ENCODE measurements around the gene THADA.

Gene THADA

GRCh38 chr2:43268066-43268953, 327.5 kb downstream of the THADA start:
- no peaks in the 10 kb centered on the region for H3K36me3 ChIP-seq (ENCODE audit: control insufficient read depth in 2 of 2, insufficient read depth in 2 of 2, low read length in 2 of 2)
- no peaks in the 10 kb centered on the region for H3K27me3 ChIP-seq (ENCODE audit: control insufficient read depth in 2 of 2, insufficient read depth in 2 of 2, low read length in 2 of 2)
- peaks cover 2 to 33% of the 10 kb centered on the region in 2 donors for H3K4me1 ChIP-seq (ENCODE audit: control insufficient read depth in 2 of 2, insufficient read depth in 2 of 2, low read length in 2 of 2)
- H3K27ac ChIP-seq (ENCODE audit: low read depth in 2 of 2, low read length in 2 of 2) = peak overlapping the region; percentile 71 to 74
- H3K9ac ChIP-seq (ENCODE audit: low read depth in 1 of 2, low read length in 2 of 2) = peak overlapping the region in 1 of 2 donors; percentile 41
- H3K4me3 ChIP-seq (ENCODE audit: low read length in 2 of 2) = no peak overlapping the region
- no peaks in the 10 kb centered on the region for H3K9me3 ChIP-seq (ENCODE audit: control insufficient read depth in 2 of 2, low read length in 2 of 2)

GRCh38 chr2:43267381-43267780, 328.5 kb downstream of the THADA start:
- no peaks in the 10 kb centered on the region for H3K9me3 ChIP-seq (ENCODE audit: control insufficient read depth in 2 of 2, low read length in 2 of 2)
- no peaks in the 10 kb centered on the region for H3K27me3 ChIP-seq (ENCODE audit: control insufficient read depth in 2 of 2, insufficient read depth in 2 of 2, low read length in 2 of 2)
- peaks cover 0 to 4% of the 10 kb centered on the region in 2 donors for H3K36me3 ChIP-seq (ENCODE audit: control insufficient read depth in 2 of 2, insufficient read depth in 2 of 2, low read length in 2 of 2)
- peak overlapping the region; percentile 71 to 74 for H3K27ac ChIP-seq (ENCODE audit: low read depth in 2 of 2, low read length in 2 of 2)
- H3K9ac ChIP-seq (ENCODE audit: low read depth in 1 of 2, low read length in 2 of 2) = no peak overlapping the region
- no peak overlapping the region for H3K4me3 ChIP-seq (ENCODE audit: low read length in 2 of 2)
- H3K4me1 ChIP-seq (ENCODE audit: control insufficient read depth in 2 of 2, insufficient read depth in 2 of 2, low read length in 2 of 2) = peaks cover 2 to 33% of the 10 kb centered on the region in 2 donors

- Histone ChIP-seq H3K4me1 (ENCODE audit: control insufficient read depth in 2 of 2, insufficient read depth in 2 of 2, low read length in 2 of 2) (peaks cover 2 to 33% of the 10 kb centered on the region in 2 donors), H3K9me3 (ENCODE audit: control insufficient read depth in 2 of 2, low read length in 2 of 2) (no peaks in the 10 kb centered on the region), H3K36me3 (ENCODE audit: control insufficient read depth in 2 of 2, insufficient read depth in 2 of 2, low read length in 2 of 2) (peaks cover 0 to 4% of the 10 kb centered on the region in 2 donors), H3K4me3 (ENCODE audit: low read length in 2 of 2) (no peak overlapping the region), H3K27me3 (ENCODE audit: control insufficient read depth in 2 of 2, insufficient read depth in 2 of 2, low read length in 2 of 2) (no peaks in the 10 kb centered on the region), H3K9ac (ENCODE audit: low read depth in 1 of 2, low read length in 2 of 2) (no peak overlapping the region), H3K27ac (ENCODE audit: low read depth in 2 of 2, low read length in 2 of 2) (peak overlapping the region in 1 of 2 donors; percentile 39)
These were observed 329.1 kb downstream of the THADA start for GRCh38 chr2:43266711-43267111.

- no peak overlapping the region for H3K9ac ChIP-seq (ENCODE audit: low read depth in 1 of 2, low read length in 2 of 2)
- no peaks in the 10 kb centered on the region for H3K9me3 ChIP-seq (ENCODE audit: control insufficient read depth in 2 of 2, low read length in 2 of 2)
- peaks cover 2 to 32% of the 10 kb centered on the region in 2 donors for H3K4me1 ChIP-seq (ENCODE audit: control insufficient read depth in 2 of 2, insufficient read depth in 2 of 2, low read length in 2 of 2)
- no peaks in the 10 kb centered on the region for H3K27me3 ChIP-seq (ENCODE audit: control insufficient read depth in 2 of 2, insufficient read depth in 2 of 2, low read length in 2 of 2)
- H3K4me3 ChIP-seq (ENCODE audit: low read length in 2 of 2) = no peak overlapping the region
- H3K36me3 ChIP-seq (ENCODE audit: control insufficient read depth in 2 of 2, insufficient read depth in 2 of 2, low read length in 2 of 2) = peaks cover 0 to 4% of the 10 kb centered on the region in 2 donors
- H3K27ac ChIP-seq (ENCODE audit: low read depth in 2 of 2, low read length in 2 of 2) = peak overlapping the region; percentile 55 to 56
These were observed 330.4 kb downstream of the THADA start for GRCh38 chr2:43265421-43265820.

- Histone ChIP-seq H3K4me1 (ENCODE audit: control insufficient read depth in 2 of 2, insufficient read depth in 2 of 2, low read length in 2 of 2) (peaks cover 2 to 28% of the 10 kb centered on the region in 2 donors), H3K27me3 (ENCODE audit: control insufficient read depth in 2 of 2, insufficient read depth in 2 of 2, low read length in 2 of 2) (no peaks in the 10 kb centered on the region), H3K9me3 (ENCODE audit: control insufficient read depth in 2 of 2, low read length in 2 of 2) (no peaks in the 10 kb centered on the region), H3K4me3 (ENCODE audit: low read length in 2 of 2) (no peak overlapping the region), H3K9ac (ENCODE audit: low read depth in 1 of 2, low read length in 2 of 2) (no peak overlapping the region), H3K27ac (ENCODE audit: low read depth in 2 of 2, low read length in 2 of 2) (peak overlapping the region; percentile 55 to 56), H3K36me3 (ENCODE audit: control insufficient read depth in 2 of 2, insufficient read depth in 2 of 2, low read length in 2 of 2) (peaks cover 0 to 4% of the 10 kb centered on the region in 2 donors)
These were observed 330.8 kb downstream of the THADA start for GRCh38 chr2:43265001-43265400.

- Histone ChIP-seq H3K4me3 (ENCODE audit: low read length in 2 of 2) (no peak overlapping the region), H3K27ac (ENCODE audit: low read depth in 2 of 2, low read length in 2 of 2) (no peak overlapping the region), H3K27me3 (ENCODE audit: control insufficient read depth in 2 of 2, insufficient read depth in 2 of 2, low read length in 2 of 2) (no peaks in the 10 kb centered on the region), H3K36me3 (ENCODE audit: control insufficient read depth in 2 of 2, insufficient read depth in 2 of 2, low read length in 2 of 2) (peaks cover 0 to 4% of the 10 kb centered on the region in 2 donors), H3K9me3 (ENCODE audit: control insufficient read depth in 2 of 2, low read length in 2 of 2) (no peaks in the 10 kb centered on the region), H3K9ac (ENCODE audit: low read depth in 1 of 2, low read length in 2 of 2) (no peak overlapping the region), H3K4me1 (ENCODE audit: control insufficient read depth in 2 of 2, insufficient read depth in 2 of 2, low read length in 2 of 2) (peaks cover 2 to 11% of the 10 kb centered on the region in 2 donors)
These were observed 332.9 kb downstream of the THADA start for GRCh38 chr2:43262951-43263350.

- Histone ChIP-seq H3K9ac (ENCODE audit: low read depth in 1 of 2, low read length in 2 of 2) (no peak overlapping the region), H3K36me3 (ENCODE audit: control insufficient read depth in 2 of 2, insufficient read depth in 2 of 2, low read length in 2 of 2) (peaks cover 0 to 4% of the 10 kb centered on the region in 2 donors), H3K4me3 (ENCODE audit: low read length in 2 of 2) (no peak overlapping the region), H3K9me3 (ENCODE audit: control insufficient read depth in 2 of 2, low read length in 2 of 2) (no peaks in the 10 kb centered on the region), H3K27me3 (ENCODE audit: control insufficient read depth in 2 of 2, insufficient read depth in 2 of 2, low read length in 2 of 2) (no peaks in the 10 kb centered on the region), H3K27ac (ENCODE audit: low read depth in 2 of 2, low read length in 2 of 2) (no peak overlapping the region), H3K4me1 (ENCODE audit: control insufficient read depth in 2 of 2, insufficient read depth in 2 of 2, low read length in 2 of 2) (peaks cover 2 to 10% of the 10 kb centered on the region in 2 donors)
These were observed 333.6 kb downstream of the THADA start for GRCh38 chr2:43262239-43262638.

- no peaks in the 10 kb centered on the region for H3K9me3 ChIP-seq (ENCODE audit: control insufficient read depth in 2 of 2, low read length in 2 of 2)
- H3K4me3 ChIP-seq (ENCODE audit: low read length in 2 of 2) = no peak overlapping the region
- H3K9ac ChIP-seq (ENCODE audit: low read depth in 1 of 2, low read length in 2 of 2) = no peak overlapping the region
- H3K4me1 ChIP-seq (ENCODE audit: control insufficient read depth in 2 of 2, insufficient read depth in 2 of 2, low read length in 2 of 2) = no peaks in the 10 kb centered on the region
- H3K27me3 ChIP-seq (ENCODE audit: control insufficient read depth in 2 of 2, insufficient read depth in 2 of 2, low read length in 2 of 2) = no peaks in the 10 kb centered on the region
- H3K36me3 ChIP-seq (ENCODE audit: control insufficient read depth in 2 of 2, insufficient read depth in 2 of 2, low read length in 2 of 2) = peaks cover 0 to 4% of the 10 kb centered on the region in 2 donors
- H3K27ac ChIP-seq (ENCODE audit: low read depth in 2 of 2, low read length in 2 of 2) = no peak overlapping the region
These were observed 336.3 kb downstream of the THADA start for GRCh38 chr2:43259512-43259911.

GRCh38 chr2:43258547-43259156, 337.2 kb downstream of the THADA start:
- Histone ChIP-seq H3K4me1 (ENCODE audit: control insufficient read depth in 2 of 2, insufficient read depth in 2 of 2, low read length in 2 of 2) (no peaks in the 10 kb centered on the region), H3K27me3 (ENCODE audit: control insufficient read depth in 2 of 2, insufficient read depth in 2 of 2, low read length in 2 of 2) (no peaks in the 10 kb centered on the region), H3K27ac (ENCODE audit: low read depth in 2 of 2, low read length in 2 of 2) (no peak overlapping the region), H3K36me3 (ENCODE audit: control insufficient read depth in 2 of 2, insufficient read depth in 2 of 2, low read length in 2 of 2) (peaks cover 0 to 4% of the 10 kb centered on the region in 2 donors), H3K9ac (ENCODE audit: low read depth in 1 of 2, low read length in 2 of 2) (no peak overlapping the region), H3K4me3 (ENCODE audit: low read length in 2 of 2) (no peak overlapping the region), H3K9me3 (ENCODE audit: control insufficient read depth in 2 of 2, low read length in 2 of 2) (no peaks in the 10 kb centered on the region)

GRCh38 chr2:43255296-43255910, 340.4 kb downstream of the THADA start:
- no peak overlapping the region for H3K9ac ChIP-seq (ENCODE audit: low read depth in 1 of 2, low read length in 2 of 2)
- H3K9me3 ChIP-seq (ENCODE audit: control insufficient read depth in 2 of 2, low read length in 2 of 2) = no peaks in the 10 kb centered on the region
- peaks cover 0 to 8% of the 10 kb centered on the region in 2 donors for H3K4me1 ChIP-seq (ENCODE audit: control insufficient read depth in 2 of 2, insufficient read depth in 2 of 2, low read length in 2 of 2)
- no peak overlapping the region for H3K4me3 ChIP-seq (ENCODE audit: low read length in 2 of 2)
- no peaks in the 10 kb centered on the region for H3K36me3 ChIP-seq (ENCODE audit: control insufficient read depth in 2 of 2, insufficient read depth in 2 of 2, low read length in 2 of 2)
- no peak overlapping the region for H3K27ac ChIP-seq (ENCODE audit: low read depth in 2 of 2, low read length in 2 of 2)
- H3K27me3 ChIP-seq (ENCODE audit: control insufficient read depth in 2 of 2, insufficient read depth in 2 of 2, low read length in 2 of 2) = no peaks in the 10 kb centered on the region
